AG09309 (cell line): ENCODE measurements around the gene CLCN3.
"Not testable (repeated sequence)": the region's sequence is repeated elsewhere in the genome, so short reads cannot be mapped to it uniquely, and the experiment has no call there.

ENCODE experiments used
- DNase-seq: peaks from one replicate; pipeline ENCODE4 v3.0.0-alpha.2; 2010; ENCODE audit warnings: low read depth
- H3K4me3 ChIP-seq: 2 replicates; pipeline ENCODE4 v1.5.1; 2011; ENCODE audit warnings: mild to moderate bottlenecking, low read depth, low read length, moderate library complexity; ENCODE audit not compliant: control insufficient read depth
- CTCF ChIP-seq: IDR thresholded peaks from 2 replicates; pipeline ENCODE4 v1.5.1; 2011; ENCODE audit warnings: mild to moderate bottlenecking, low read depth, low read length, inconsistent platforms; ENCODE audit not compliant: insufficient read depth, control insufficient read depth; ENCODE audit errors: missing control alignments

CLCN3 gene

GRCh38 chr4:169668069-169668721, 47.8 kb downstream of the CLCN3 start:
- no peak overlapping the region for H3K4me3 ChIP-seq
- TF ChIP-seq CTCF: no peak
- no peak for DNase-seq

GRCh38 chr4:169675825-169676224, 55.4 kb downstream of the CLCN3 start:
- no peak overlapping the region for H3K4me3 ChIP-seq
- DNase-seq: no peak

GRCh38 chr4:169677150-169677748, 56.9 kb downstream of the CLCN3 start:
- no peak for DNase-seq
- no peak overlapping the region for H3K4me3 ChIP-seq
- TF ChIP-seq CTCF: no peak

More at GRCh38 chr4:169675825-169676224, 55.4 kb downstream of the CLCN3 start:
- no peak for TF ChIP-seq CTCF

- not testable (repeated sequence) for DNase-seq, H3K4me3 ChIP-seq
These were observed 58.1 kb downstream of the CLCN3 start for GRCh38 chr4:169678486-169678885.

- not testable (repeated sequence) for H3K4me3 ChIP-seq, DNase-seq
These were observed 58.7 kb downstream of the CLCN3 start for GRCh38 chr4:169678951-169679591.

- DNase-seq: no peak
- H3K4me3 ChIP-seq: no peak overlapping the region
- TF ChIP-seq CTCF: no peak
These were observed 62.1 kb downstream of the CLCN3 start for GRCh38 chr4:169682372-169683047.

GRCh38 chr4:169689681-169690080, 69.3 kb downstream of the CLCN3 start:
- H3K4me3 ChIP-seq: no peak overlapping the region
- no peak for DNase-seq
- no peak for TF ChIP-seq CTCF
